Glutamatergic neuron (in vitro differentiated cells): Measurements from ENCODE around the gene CAMTA1. TPM values are rescaled to one million over a fixed set of nuclear protein-coding genes. Genes with fewer than 3 reads are reported as not detected.

Source experiments
- DNase-seq: peaks from one replicate; pipeline ENCODE4 v3.0.0; 2022
- H3K27ac Mint-ChIP-seq: one replicate; pipeline ENCODE4 v1.8.0; 2020; ENCODE audit warnings: mild to moderate bottlenecking, mixed read lengths, inconsistent platforms; ENCODE audit not compliant: unreplicated experiment
- H3K27me3 Mint-ChIP-seq: one replicate; pipeline ENCODE4 v1.8.0; 2020; ENCODE audit warnings: mild to moderate bottlenecking, moderate library complexity, mixed read lengths, inconsistent platforms; ENCODE audit not compliant: unreplicated experiment
- H3K36me3 Mint-ChIP-seq: one replicate; pipeline ENCODE4 v1.8.0; 2020; ENCODE audit warnings: mild to moderate bottlenecking, mixed read lengths, inconsistent platforms; ENCODE audit not compliant: unreplicated experiment
- H3K4me1 Mint-ChIP-seq: one replicate; pipeline ENCODE4 v1.8.0; 2020; ENCODE audit warnings: mild to moderate bottlenecking, low read depth, mixed read lengths, inconsistent platforms; ENCODE audit not compliant: unreplicated experiment
- H3K4me3 Mint-ChIP-seq: one replicate; pipeline ENCODE4 v1.8.0; 2020; ENCODE audit warnings: mild to moderate bottlenecking, mixed read lengths, inconsistent platforms; ENCODE audit not compliant: unreplicated experiment
- H3K9me3 Mint-ChIP-seq: one replicate; pipeline ENCODE4 v1.8.0; 2020; ENCODE audit warnings: mild to moderate bottlenecking, moderate library complexity, mixed read lengths, inconsistent platforms; ENCODE audit not compliant: unreplicated experiment
- total RNA-seq: library from RNA; stranded (reverse); fragmentation: NEBNext Ultra II Directional; extraction: Animal tissue kit (Norgen Biotek cat#: 25700); gene quantifications from one replicate; pipeline ENCODE4 v1.2.1, GENCODE V29; 2021; ENCODE audit not compliant: unreplicated experiment
- TF ChIP-seq, protein P1 (sequence below): fragments of 200-600 bp; sonication (generic); IDR thresholded peaks from one replicate; pipeline ENCODE4 v1.5.0; 2021; ENCODE audit not compliant: partially characterized antibody, unreplicated experiment

CAMTA1 gene
- total RNA-seq, 1 donor from 2014 or later: 77.2 TPM

DNA sequence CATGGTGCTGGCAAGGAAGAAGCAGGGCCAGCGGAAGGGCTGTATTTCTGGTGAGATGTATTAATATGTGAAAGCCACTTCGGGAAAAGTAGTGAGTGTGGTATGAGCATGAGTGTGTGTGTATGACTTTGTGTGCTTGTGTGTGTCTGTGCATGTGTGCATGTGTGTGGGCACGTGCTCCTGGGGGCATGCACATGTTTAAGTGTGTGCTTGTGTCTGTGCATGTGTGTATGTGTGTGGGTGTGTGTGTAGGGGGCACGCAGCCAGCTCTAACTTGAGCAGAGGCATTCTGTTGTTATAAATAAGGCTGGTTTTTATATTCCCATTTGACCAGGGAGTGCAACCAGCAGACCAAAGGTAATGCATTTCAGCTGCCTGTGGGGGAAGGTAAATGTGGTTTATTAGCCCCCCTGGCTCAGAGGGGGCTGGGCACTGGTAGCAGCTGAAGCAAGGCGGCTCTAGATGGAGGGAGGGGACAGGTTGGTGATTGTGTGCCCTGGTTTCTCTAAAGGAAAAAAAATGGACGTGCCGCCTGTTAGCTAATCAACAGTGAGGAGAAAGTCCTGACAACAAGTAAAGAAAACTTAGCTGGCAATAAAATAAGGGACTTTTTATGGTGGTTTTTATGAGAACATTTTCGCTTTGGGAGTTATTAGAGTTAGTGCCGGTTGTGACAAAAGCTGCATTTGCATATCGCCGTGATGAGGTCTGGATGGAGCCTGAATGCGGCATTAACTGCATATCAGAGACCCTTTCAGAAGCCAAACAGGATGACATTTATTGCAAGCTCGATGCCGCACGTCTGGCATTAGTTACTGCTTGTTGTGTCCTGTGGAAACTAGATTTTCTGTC is 180.1 kb downstream of the CAMTA1 start:
- TF ChIP-seq, protein P1, sequence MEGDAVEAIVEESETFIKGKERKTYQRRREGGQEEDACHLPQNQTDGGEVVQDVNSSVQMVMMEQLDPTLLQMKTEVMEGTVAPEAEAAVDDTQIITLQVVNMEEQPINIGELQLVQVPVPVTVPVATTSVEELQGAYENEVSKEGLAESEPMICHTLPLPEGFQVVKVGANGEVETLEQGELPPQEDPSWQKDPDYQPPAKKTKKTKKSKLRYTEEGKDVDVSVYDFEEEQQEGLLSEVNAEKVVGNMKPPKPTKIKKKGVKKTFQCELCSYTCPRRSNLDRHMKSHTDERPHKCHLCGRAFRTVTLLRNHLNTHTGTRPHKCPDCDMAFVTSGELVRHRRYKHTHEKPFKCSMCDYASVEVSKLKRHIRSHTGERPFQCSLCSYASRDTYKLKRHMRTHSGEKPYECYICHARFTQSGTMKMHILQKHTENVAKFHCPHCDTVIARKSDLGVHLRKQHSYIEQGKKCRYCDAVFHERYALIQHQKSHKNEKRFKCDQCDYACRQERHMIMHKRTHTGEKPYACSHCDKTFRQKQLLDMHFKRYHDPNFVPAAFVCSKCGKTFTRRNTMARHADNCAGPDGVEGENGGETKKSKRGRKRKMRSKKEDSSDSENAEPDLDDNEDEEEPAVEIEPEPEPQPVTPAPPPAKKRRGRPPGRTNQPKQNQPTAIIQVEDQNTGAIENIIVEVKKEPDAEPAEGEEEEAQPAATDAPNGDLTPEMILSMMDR: no peak

DNA sequence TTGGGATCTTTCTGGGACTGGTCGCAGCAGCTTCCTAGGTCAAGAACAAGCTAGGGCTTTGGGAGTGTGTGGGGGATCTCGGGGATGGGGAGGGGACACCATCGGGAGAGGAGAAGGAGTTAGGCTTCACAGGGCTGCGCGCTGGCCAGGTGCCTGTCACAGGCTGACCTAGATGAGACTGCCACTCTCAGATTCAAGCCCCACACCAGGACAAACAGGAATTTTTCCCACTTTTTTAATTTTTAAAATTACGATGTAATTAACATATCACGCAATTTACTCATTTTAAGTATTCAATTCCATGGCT is 180.6 kb downstream of the CAMTA1 start:
- H3K4me1 Mint-ChIP-seq: peaks cover 26% of the 10 kb centered on the region
- no peak overlapping the region for H3K27ac Mint-ChIP-seq
- no peak for DNase-seq
- TF ChIP-seq, protein P1: no peak
- no peak overlapping the region for H3K4me3 Mint-ChIP-seq
- H3K27me3 Mint-ChIP-seq: peaks cover 16% of the 10 kb centered on the region
- no peaks in the 10 kb centered on the region for H3K36me3 Mint-ChIP-seq
- peaks cover 11% of the 10 kb centered on the region for H3K9me3 Mint-ChIP-seq

More for the DNA sequence above, 180.1 kb downstream of the CAMTA1 start:
- no peak overlapping the region for H3K27ac Mint-ChIP-seq
- peaks cover 11% of the 10 kb centered on the region for H3K9me3 Mint-ChIP-seq
- peaks cover 16% of the 10 kb centered on the region for H3K27me3 Mint-ChIP-seq
- DNase-seq: no peak
- peaks cover 32% of the 10 kb centered on the region for H3K4me1 Mint-ChIP-seq
- no peaks in the 10 kb centered on the region for H3K36me3 Mint-ChIP-seq
- no peak overlapping the region for H3K4me3 Mint-ChIP-seq

DNA sequence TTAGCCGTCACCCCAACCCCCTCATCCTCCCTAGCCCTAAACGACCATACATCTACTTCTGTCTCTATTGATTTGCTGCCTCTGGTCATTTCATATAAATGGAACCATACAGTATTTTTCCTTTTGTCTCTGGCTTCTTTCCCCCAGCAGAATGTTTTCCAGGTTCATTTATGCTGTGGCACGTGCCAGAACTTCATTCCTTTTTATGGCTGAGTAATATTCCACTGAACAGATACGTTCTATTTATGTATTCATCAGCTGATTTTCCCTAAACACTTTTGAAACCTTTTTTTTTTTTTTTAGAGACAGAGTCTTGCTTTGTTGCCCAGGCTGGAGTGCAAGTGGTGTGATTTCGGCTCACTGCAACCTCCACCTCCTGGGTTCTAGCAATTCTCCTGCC is 181.1 kb downstream of the CAMTA1 start:
- no peak for DNase-seq
- H3K9me3 Mint-ChIP-seq: peaks cover 11% of the 10 kb centered on the region
- H3K27ac Mint-ChIP-seq: no peak overlapping the region
- peaks cover 23% of the 10 kb centered on the region for H3K4me1 Mint-ChIP-seq
- peaks cover 12% of the 10 kb centered on the region for H3K27me3 Mint-ChIP-seq
- no peak overlapping the region for H3K4me3 Mint-ChIP-seq
- H3K36me3 Mint-ChIP-seq: no peaks in the 10 kb centered on the region
- TF ChIP-seq, protein P1: no peak

DNA sequence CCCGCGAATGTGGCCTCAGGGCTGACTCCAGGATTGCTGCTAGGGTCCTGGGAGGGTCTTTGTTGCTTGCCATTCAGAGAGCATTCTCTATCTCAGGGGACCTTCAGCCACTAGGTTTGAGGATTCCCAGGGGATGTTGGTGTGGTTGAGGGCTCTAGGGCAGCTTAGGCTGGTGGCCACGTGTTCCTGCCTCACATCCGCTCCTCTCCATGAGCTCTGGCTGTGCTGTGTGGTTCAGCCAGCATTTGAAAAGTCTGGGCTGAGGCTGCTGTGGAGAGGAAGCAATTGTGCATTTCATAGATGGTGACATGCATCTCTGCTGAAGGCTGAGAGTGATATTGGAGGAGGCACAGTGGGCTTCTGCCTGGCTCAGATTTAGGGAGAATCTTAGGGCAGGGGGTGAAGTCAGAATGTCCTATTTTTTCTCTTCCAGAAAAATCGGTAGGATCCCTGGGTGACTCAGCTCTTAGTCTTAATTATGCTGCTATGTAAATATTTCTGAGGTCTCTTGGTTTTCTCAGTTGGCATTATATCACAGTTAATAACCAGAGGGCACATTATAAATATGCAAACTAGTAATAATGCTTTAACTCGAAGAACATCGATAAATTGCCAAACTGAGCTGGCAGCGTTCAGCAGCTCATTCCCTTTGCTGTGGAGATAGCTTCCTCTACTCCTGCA is 182.3 kb downstream of the CAMTA1 start:
- TF ChIP-seq, protein P1: no peak
- Mint-ChIP-seq H3K4me3 (no peak overlapping the region), H3K27ac (peak overlapping the region; percentile 29), H3K27me3 (peaks cover 12% of the 10 kb centered on the region), H3K9me3 (peaks cover 11% of the 10 kb centered on the region), H3K4me1 (peaks cover 21% of the 10 kb centered on the region), H3K36me3 (no peaks in the 10 kb centered on the region)
- no peak for DNase-seq

DNA sequence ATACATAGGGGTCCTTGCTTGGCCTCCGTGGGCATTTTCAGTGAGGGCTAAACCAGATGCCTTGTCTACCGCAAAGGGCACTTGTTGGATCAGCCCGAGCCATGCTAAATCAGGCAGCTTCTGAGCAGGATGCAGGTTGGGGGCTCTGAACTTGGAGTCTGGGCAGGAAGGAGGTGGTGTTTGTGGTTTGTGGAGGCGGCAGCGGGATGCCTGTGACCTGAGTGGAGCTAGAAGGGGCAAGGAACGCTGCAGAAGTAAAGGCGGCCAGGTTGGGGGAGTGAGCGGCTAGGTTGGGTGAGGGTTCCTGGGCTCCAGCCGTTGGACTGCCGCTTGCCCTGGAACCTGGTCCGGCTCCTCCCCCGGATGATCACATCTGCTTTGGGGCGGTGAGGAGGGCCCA is 183.9 kb downstream of the CAMTA1 start:
- H3K27ac Mint-ChIP-seq: no peak overlapping the region
- peaks cover 13% of the 10 kb centered on the region for H3K27me3 Mint-ChIP-seq
- DNase-seq: no peak
- peaks cover 11% of the 10 kb centered on the region for H3K9me3 Mint-ChIP-seq
- H3K4me3 Mint-ChIP-seq: no peak overlapping the region
- TF ChIP-seq, protein P1: no peak
- H3K4me1 Mint-ChIP-seq: peaks cover 18% of the 10 kb centered on the region
- H3K36me3 Mint-ChIP-seq: no peaks in the 10 kb centered on the region
